Activated T-helper 1 cell treated with Interleukin-2 at 50 U/mL for 16 hours (primary cell): ENCODE data around the gene LZTR1.

Source experiments
- DNase-seq: peaks from one replicate; pipeline ENCODE4 v3.0.0-alpha.2; 2020; ENCODE audit warnings: low read depth

Gene LZTR1

DNA sequence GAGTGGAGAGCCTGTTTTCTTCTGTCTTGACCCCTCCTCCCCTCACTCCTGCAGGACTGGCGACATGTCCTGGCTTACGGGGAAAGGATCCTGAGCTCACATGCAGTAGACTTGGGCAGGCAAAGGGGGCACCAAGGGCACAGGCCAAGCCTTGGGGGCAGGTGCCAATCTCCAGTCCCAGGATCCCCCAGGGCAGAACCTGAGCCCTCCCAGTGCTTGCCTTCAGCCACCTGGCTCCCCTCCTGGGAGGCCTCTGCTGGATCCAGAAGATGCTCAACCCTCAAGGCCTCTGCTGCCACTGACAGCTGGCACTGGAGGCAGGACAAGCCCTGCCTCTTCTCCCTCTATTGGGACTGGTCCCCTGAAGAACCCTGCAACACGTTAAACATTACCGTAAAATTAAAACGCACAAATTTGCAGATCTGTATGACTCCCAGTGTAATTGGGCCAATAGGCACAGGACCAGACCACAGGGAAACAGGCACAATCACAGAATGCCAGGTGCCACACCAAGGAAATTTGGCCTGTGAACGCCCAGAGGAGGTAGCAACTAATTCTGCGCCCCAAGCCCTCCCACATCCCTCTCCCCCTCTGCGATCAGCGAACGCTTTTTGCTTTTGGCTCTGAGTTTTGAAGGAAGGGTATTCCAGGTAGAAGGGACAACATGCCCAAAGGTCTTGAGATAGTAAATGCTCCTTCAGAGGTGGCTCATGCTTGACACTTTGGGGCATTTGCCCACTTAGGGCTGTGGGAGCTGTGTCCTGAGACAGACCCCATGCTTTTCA lies 967 bp upstream of the LZTR1 start:
- no peak for DNase-seq

DNA sequence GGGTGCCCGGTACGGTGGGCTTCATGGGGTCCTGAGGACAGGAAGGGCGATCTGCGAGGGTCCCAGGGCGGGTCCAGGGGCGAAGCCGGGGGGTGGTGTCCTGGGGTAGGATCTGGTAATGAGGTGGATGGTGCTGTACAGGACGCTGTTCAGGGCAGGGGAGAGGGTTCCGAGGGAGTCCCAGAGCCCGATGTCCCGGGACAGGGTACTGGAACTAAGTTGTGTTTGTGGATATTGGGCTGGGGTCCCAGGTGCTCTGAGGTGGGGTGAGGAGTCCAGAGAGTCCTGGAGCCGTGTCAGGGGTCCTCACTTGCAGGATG lies 426 bp downstream of the LZTR1 start:
- DNase-seq: no peak

GRCh38 chr22:20983081-20983771 lies 1.1 kb downstream of the LZTR1 start:
- DNase-seq: no peak

DNA sequence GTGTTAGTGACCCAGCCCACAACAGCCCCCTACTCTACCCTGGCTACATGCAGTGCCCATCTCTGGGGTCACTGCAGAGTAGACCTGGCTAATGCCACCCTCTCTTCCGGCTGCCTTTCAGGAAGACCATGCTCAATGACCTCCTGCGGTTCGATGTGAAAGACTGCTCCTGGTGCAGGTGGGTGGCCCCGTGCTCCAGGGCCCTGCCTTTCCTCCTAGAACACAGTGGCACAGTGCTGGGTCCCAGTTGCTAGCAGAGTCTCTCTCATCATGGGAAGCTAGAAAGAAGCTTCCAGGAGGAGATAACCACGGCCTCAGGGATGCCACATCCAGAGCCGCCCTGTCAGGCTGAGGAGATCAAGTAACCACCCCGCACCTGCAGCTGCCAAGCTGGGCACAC lies 3.6 kb downstream of the LZTR1 start:
- no peak for DNase-seq

- no peak for DNase-seq
These were observed 4.3 kb downstream of the LZTR1 start for GRCh38 chr22:20986365-20986764.

DNA sequence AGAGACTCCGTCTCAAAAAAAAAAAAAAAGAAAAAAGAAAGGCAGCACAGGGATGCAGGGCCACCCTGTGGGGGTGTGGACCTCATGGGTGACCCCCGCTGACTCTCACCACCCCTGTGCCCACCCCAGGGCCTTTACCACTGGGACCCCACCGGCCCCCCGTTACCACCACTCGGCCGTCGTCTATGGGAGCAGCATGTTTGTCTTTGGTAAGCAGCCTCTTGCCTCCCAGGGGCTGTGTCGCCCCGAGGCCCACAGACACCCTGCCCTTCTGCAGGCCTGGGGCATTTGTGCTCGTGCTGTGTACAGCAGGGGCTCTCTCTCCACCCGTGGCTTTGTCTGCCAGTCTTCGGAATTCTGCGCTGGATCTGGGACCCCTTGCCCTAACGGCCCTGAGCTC lies 5.3 kb downstream of the LZTR1 start:
- no peak for DNase-seq

- DNase-seq: no peak
These were observed 6.7 kb downstream of the LZTR1 start for GRCh38 chr22:20988573-20989322.

DNA sequence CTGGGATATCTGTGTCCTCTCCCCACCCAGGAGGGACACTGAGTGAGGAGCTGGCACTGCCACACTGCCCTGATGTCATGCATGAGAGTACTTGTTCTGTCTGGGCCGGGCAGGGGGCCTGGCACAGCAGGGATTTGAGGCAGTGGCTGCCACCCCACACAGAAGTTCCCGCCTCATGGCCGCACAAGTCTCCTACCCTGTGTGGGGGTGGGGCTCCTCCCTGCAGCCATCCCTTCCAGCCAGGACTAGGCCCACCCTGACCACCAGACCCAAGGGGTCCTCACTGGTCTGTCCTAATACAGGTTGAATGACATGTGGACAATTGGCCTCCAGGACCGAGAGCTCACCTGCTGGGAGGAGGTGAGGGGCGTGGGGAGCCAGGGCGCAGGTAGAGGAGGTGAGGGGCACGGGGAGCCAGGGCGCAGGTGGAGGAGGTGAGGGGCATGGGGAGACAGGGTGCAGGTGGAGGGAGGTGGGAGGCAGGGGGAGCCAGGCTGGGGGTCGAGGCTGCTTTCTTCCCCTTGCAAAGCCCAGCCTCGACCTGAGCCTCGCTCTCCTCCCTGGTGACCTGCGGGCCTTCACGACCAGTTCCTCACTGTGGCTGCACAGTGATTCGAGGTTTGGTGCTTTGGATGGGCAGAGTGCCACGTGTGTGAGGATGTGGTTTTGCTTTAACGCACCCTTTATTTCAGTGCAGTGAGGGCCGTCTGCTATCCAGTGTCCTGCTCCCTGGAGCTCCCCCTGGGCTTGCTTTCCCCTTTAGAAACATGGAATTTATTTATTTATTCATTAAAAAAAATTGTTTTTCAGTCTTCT lies 7.4 kb downstream of the LZTR1 start:
- DNase-seq: no peak

GRCh38 chr22:20990184-20991180 lies 8.4 kb downstream of the LZTR1 start:
- DNase-seq: no peak

DNA sequence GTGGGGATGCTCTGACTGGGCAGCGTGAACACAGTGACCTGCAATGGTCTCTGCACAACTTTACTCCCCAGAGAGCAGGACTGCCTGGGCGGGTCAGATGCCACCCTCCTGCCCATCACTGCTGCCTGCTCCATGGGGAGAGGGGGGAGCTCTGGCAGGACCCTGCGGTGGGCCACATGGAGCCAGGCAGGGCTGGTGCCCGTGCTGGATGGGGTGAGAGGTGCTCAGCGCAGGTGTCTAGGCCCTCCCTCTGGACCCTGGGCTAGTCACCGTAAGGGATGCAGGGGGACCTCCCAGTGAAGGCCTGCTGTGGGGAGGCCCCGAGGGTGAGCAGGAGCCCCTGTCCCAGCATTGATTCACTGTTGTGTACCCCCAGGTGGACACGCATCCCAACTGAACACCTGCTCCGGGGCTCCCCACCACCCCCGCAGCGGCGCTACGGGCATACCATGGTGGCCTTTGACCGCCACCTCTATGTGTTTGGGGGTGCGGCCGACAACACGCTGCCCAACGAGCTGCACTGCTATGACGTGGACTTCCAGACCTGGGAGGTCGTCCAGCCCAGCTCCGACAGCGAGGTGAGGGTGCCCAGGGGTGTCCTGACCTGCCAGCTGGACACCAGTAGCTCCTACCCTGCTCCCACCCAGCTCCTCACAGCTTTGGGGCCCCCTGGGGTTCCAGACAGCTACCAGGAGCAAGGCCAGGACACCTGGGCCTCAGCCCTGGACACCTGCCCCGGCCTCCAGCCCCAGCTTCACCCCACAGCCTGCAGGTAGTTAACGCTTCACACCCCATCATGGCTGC lies 9.4 kb downstream of the LZTR1 start:
- DNase-seq: no peak

DNA sequence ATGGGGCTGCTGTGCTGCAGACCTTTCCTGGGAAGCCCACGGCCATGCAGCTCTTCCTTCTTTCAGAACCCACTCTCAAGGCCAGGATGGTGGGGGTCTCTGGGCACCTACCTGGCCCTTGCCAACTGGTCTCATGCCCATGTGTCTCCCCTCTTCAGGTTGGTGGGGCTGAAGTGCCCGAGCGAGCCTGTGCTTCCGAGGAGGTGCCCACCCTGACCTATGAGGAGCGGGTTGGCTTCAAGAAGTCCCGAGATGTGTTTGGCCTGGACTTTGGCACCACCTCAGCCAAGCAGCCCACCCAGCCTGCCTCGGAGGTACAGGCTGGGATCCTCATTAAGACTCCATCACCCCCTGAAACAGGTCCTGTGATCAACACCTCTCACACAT lies 10.0 kb downstream of the LZTR1 start:
- DNase-seq: no peak

DNA sequence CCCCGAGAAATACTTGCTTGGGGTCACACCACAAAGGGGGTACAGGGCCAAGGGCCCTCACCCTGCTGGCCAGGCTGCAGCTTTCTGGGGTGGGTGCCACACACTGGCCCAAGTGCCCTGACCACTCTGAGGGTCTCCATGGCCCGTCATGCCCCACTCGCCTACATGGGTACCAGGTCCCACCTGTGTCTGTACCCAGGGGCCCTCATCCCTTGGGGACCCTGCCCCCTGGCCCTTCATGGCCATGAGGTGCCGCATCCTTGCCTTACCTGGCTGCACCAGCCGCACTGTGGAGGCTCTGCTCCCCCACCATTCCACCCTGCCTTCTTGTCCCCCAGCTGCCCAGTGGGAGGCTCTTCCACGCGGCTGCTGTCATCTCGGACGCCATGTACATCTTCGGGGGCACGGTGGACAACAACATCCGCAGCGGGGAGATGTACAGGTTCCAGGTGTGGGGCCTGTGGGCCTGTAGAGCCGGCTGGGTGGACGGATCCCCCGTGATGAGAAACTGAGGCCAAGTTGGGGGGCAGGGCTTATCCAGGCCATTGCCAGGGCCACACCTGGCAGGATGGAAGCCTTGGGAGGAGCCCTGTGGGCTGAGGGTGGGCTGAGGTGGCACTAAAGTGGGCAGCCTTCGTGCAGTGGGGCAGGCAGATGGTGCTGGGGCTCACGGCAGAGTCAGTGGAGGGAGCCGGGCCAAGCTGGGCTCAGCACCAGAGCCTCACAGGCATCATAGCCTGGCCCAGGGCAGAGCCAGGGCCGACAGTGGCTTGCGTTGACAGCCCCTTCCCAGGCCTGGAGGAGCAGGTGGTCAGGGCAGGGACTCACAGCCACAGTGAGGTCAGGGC lies 10.6 kb downstream of the LZTR1 start:
- no peak for DNase-seq

GRCh38 chr22:20993304-20994127 lies 11.4 kb downstream of the LZTR1 start:
- DNase-seq: no peak

- DNase-seq: no peak
These were observed 12.2 kb downstream of the LZTR1 start for GRCh38 chr22:20994128-20994901.

- no peak for DNase-seq
These were observed 12.8 kb downstream of the LZTR1 start for GRCh38 chr22:20994902-20995241.

GRCh38 chr22:20995329-20996030 lies 13.4 kb downstream of the LZTR1 start:
- no peak for DNase-seq

- no peak for DNase-seq
These were observed 13.9 kb downstream of the LZTR1 start for GRCh38 chr22:20996031-20996410.
